ENCODE measurements around the gene ARL6IP6. TPM values are rescaled to one million over a fixed set of nuclear protein-coding genes. Genes with fewer than 3 reads are reported as not detected.
"Not testable (repeated sequence)": the region's sequence is repeated elsewhere in the genome, so short reads cannot be mapped to it uniquely, and the experiment has no call there.

The ARL6IP6 gene
- total and polyA plus RNA-seq, 7 donors: 5.4 to 18.2 (median 10.3) TPM

- intact Hi-C loops (cut with DNase I): no loop called here
- Histone ChIP-seq H3K27ac (no peak overlapping the region), H3K27me3 (no peaks in the 10 kb centered on the region), H3K4me1 (no peaks in the 10 kb centered on the region), H3K9me3 (no peaks in the 10 kb centered on the region), H3K36me3 (peaks cover 0 to 28% (median 0%) of the 10 kb centered on the region in 4 donors), H3K4me3 (no peak overlapping the region)
- TF ChIP-seq EP300 (IDR thresholded peaks at IDR 0.05) (no peak), POLR2AphosphoS5 (IDR thresholded peaks at IDR 0.05) (no peak), POLR2A (IDR thresholded peaks at IDR 0.05) (no peak)
- TF ChIP-seq, protein P1, sequence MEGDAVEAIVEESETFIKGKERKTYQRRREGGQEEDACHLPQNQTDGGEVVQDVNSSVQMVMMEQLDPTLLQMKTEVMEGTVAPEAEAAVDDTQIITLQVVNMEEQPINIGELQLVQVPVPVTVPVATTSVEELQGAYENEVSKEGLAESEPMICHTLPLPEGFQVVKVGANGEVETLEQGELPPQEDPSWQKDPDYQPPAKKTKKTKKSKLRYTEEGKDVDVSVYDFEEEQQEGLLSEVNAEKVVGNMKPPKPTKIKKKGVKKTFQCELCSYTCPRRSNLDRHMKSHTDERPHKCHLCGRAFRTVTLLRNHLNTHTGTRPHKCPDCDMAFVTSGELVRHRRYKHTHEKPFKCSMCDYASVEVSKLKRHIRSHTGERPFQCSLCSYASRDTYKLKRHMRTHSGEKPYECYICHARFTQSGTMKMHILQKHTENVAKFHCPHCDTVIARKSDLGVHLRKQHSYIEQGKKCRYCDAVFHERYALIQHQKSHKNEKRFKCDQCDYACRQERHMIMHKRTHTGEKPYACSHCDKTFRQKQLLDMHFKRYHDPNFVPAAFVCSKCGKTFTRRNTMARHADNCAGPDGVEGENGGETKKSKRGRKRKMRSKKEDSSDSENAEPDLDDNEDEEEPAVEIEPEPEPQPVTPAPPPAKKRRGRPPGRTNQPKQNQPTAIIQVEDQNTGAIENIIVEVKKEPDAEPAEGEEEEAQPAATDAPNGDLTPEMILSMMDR (IDR thresholded peaks at IDR 0.05): no peak
- 87 to 88% methylated on average over 4 of the region's 4 CpGs for WGBS, 2 donors
- DNase-seq: no peak
Observed at GRCh38 chr2:152761214-152761613, 42.8 kb downstream of the ARL6IP6 start.

- intact Hi-C loops (cut with DNase I): no loop called here
- peaks cover 0 to 23% (median 0%) of the 10 kb centered on the region in 4 donors for H3K36me3 ChIP-seq
- no peaks in the 10 kb centered on the region for H3K9me3 ChIP-seq
- no peak overlapping the region for H3K27ac ChIP-seq
- peaks cover 0 to 9% (median 3%) of the 10 kb centered on the region in 4 donors for H3K4me1 ChIP-seq
- TF ChIP-seq EP300 (IDR thresholded peaks at IDR 0.05) (no peak), POLR2A (IDR thresholded peaks at IDR 0.05) (no peak), POLR2AphosphoS5 (IDR thresholded peaks at IDR 0.05) (peak in 3 of 4 donors; percentile 38 to 54 (median 39))
- TF ChIP-seq, protein P1 (IDR thresholded peaks at IDR 0.05): no peak
- no peaks in the 10 kb centered on the region for H3K27me3 ChIP-seq
- DNase-seq: no peak
- WGBS, 2 donors: 79 to 82% methylated on average over 5 of the region's 5 CpGs
- H3K4me3 ChIP-seq: no peak overlapping the region
Observed at GRCh38 chr2:152762202-152762601, 43.8 kb downstream of the ARL6IP6 start.

DNA sequence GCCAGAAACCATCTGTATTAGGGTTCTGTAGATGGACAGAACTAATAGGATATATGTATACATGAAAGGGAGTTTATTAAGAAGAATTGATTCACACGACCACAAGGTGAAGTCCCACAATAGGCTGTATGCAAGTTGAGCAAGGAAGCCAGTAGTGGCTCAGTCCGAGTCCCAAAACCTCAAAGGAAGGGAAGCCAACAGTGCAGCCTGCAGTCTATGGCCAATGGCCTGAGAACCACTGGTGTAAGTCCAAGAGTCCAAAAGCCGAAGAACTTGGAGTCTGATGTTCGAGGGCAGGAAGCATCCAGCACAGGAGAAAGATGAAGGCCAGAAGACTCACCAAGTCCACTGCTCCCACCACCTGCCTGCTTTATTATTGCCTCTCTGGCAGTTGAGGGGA is 44.8 kb downstream of the ARL6IP6 start:
- H3K4me1 ChIP-seq; intact Hi-C loops (cut with DNase I); H3K9me3 ChIP-seq; H3K27ac ChIP-seq; H3K27me3 ChIP-seq; DNase-seq; H3K4me3 ChIP-seq: not testable (repeated sequence)
- H3K36me3 ChIP-seq: peaks cover 0 to 13% (median 0%) of the 10 kb centered on the region in 4 donors
- WGBS, 2 donors: 92 to 93% methylated on average over 4 of the region's 4 CpGs

DNA sequence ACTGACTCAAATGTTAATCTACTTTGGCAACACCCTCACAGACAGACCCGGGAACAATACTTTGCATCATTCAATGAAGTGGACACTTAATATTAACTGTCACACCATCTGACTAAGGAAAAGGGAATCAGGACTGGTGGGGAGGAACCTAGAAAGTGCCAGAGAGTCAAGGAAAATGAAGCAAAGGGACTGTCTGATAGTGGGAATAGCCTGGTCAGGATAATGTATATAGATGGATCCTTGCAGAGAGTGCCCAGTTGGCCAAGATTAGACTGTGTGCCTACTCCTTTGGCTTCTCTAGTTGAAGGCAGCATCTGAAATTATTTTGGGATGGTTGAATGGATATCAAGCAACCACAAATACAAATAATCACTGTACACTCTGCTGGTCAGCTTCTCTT is 45.2 kb downstream of the ARL6IP6 start:
- H3K4me3 ChIP-seq: no peak overlapping the region
- 93 to 98% methylated on average over 1 of the region's 1 CpG for WGBS, 2 donors
- H3K36me3 ChIP-seq: peaks cover 0 to 9% (median 0%) of the 10 kb centered on the region in 4 donors
- H3K27me3 ChIP-seq: no peaks in the 10 kb centered on the region
- TF ChIP-seq POLR2A (IDR thresholded peaks at IDR 0.05) (no peak), EP300 (IDR thresholded peaks at IDR 0.05) (no peak), POLR2AphosphoS5 (IDR thresholded peaks at IDR 0.05) (no peak)
- TF ChIP-seq, protein P1 (IDR thresholded peaks at IDR 0.05): no peak
- intact Hi-C loops (cut with DNase I): no loop called here
- peaks cover 0 to 9% (median 3%) of the 10 kb centered on the region in 4 donors for H3K4me1 ChIP-seq
- no peak for DNase-seq
- H3K9me3 ChIP-seq: no peaks in the 10 kb centered on the region
- H3K27ac ChIP-seq: no peak overlapping the region

DNA sequence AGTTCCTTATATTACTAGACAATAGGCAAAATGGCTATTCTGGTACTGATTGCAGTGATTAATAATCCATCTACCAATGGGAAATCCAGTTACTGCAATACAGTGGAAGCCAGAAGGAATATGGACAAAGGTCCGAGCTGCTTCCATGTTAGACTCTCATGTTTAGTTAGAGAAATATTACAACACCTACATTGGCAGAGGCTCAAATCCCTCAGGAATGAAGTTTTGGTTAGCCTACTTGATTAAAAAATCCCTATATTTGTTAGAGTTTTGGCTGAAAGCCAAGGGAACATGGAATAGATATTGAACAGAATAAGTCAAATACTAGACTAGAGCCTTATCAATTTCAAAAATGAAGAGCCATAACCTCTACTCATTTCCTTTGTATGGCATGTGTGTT is 48.5 kb downstream of the ARL6IP6 start:
- no peak overlapping the region for H3K4me3 ChIP-seq
- WGBS, 2 donors: 90 to 96% methylated on average over 1 of the region's 1 CpG
- TF ChIP-seq EP300 (IDR thresholded peaks at IDR 0.05) (no peak), POLR2AphosphoS5 (IDR thresholded peaks at IDR 0.05) (no peak), POLR2A (IDR thresholded peaks at IDR 0.05) (no peak)
- TF ChIP-seq, protein P1 (IDR thresholded peaks at IDR 0.05): no peak
- H3K36me3 ChIP-seq: no peaks in the 10 kb centered on the region
- H3K4me1 ChIP-seq: peaks cover 0 to 9% (median 3%) of the 10 kb centered on the region in 4 donors
- no peak for DNase-seq
- no peaks in the 10 kb centered on the region for H3K27me3 ChIP-seq
- intact Hi-C loops (cut with DNase I): no loop called here
- no peak overlapping the region for H3K27ac ChIP-seq
- no peaks in the 10 kb centered on the region for H3K9me3 ChIP-seq
